Astrocyte (in vitro differentiated cells and primary cell): Measurements from ENCODE around the gene CDRT4.

Experiments
- CTCF ChIP-seq: IDR thresholded peaks from 2 replicates; pipeline ENCODE4 v1.5.1; 2011; ENCODE audit warnings: low read depth, mild to moderate bottlenecking, inconsistent platforms, low read length, moderate library complexity; ENCODE audit not compliant: insufficient read depth
- EZH2 ChIP-seq: IDR thresholded peaks from 2 replicates; pipeline ENCODE4 v1.6.1; 2012; ENCODE audit warnings: mild to moderate bottlenecking, low read length, inconsistent platforms; ENCODE audit not compliant: insufficient read depth

GRCh38 chr17:15406081-15406480 lies 61.3 kb downstream of the CDRT4 start:
- TF ChIP-seq CTCF (no peak), EZH2 (no peak)
